HG02884 (cell line): ENCODE data around the gene PLD3.
A peak's percentile ranks its signal among the peaks of the same experiment; 100 is the strongest.

Source experiments
- ATAC-seq: cut with Tn5 transposase; IDR thresholded peaks from one replicate; pipeline ENCODE4 v1.9.1; 2021; ENCODE audit warnings: mild to moderate bottlenecking, moderate library complexity; ENCODE audit not compliant: unreplicated experiment

PLD3 gene

GRCh38 chr19:40411958-40412499 is 63.5 kb downstream of the PLD3 start:
- ATAC-seq = no peak

GRCh38 chr19:40412866-40413265 is 64.4 kb downstream of the PLD3 start:
- no peak for ATAC-seq

GRCh38 chr19:40413291-40413845 is 64.9 kb downstream of the PLD3 start, which contains the start of gene PRX:
TSS of gene PRX (minus strand) at chr19:40413378. CDS start at chr19:40407932, 5,446 bp downstream.
- no peak for ATAC-seq

GRCh38 chr19:40414542-40415535 is 66.3 kb downstream of the PLD3 start:
- no peak for ATAC-seq

- no peak for ATAC-seq
Observed at GRCh38 chr19:40415768-40416167, 67.3 kb downstream of the PLD3 start.

GRCh38 chr19:40416918-40417642 is 68.6 kb downstream of the PLD3 start:
- no peak for ATAC-seq

GRCh38 chr19:40417643-40417981 is 69.1 kb downstream of the PLD3 start:
- ATAC-seq = no peak

GRCh38 chr19:40418040-40418439 is 69.5 kb downstream of the PLD3 start:
- no peak for ATAC-seq

GRCh38 chr19:40419066-40419612 is 70.6 kb downstream of the PLD3 start:
- no peak for ATAC-seq

- no peak for ATAC-seq
Observed at GRCh38 chr19:40419780-40420179, 71.3 kb downstream of the PLD3 start.

- no peak for ATAC-seq
Observed at GRCh38 chr19:40420451-40420765, 71.9 kb downstream of the PLD3 start.

GRCh38 chr19:40420766-40421765 is 72.6 kb downstream of the PLD3 start:
- no peak for ATAC-seq

GRCh38 chr19:40421993-40422747 is 73.7 kb downstream of the PLD3 start:
- no peak for ATAC-seq

- no peak for ATAC-seq
Observed at GRCh38 chr19:40422748-40423566, 74.5 kb downstream of the PLD3 start.

GRCh38 chr19:40423938-40424337 is 75.4 kb downstream of the PLD3 start:
- ATAC-seq = no peak

GRCh38 chr19:40424637-40425449 is 76.3 kb downstream of the PLD3 start:
- ATAC-seq = no peak

GRCh38 chr19:40425450-40426287 is 77.2 kb downstream of the PLD3 start, which contains the start of gene SERTAD1:
TSS of gene SERTAD1 (minus strand) at chr19:40425992. CDS start at chr19:40423546, 2,446 bp downstream.
- peak; percentile 76 for ATAC-seq
